Cardiac septum (tissue), 1 donor: ENCODE measurements around the gene OXNAD1. TPM values are rescaled to one million over a fixed set of nuclear protein-coding genes. Genes with fewer than 3 reads are reported as not detected.

Experiments
- DNase-seq: peaks from one replicate; pipeline ENCODE4 v3.0.0-alpha.2; 2020; ENCODE audit warnings: low spot score
- intact Hi-C: fragments of 100-400 bp; cut with DNase I; formaldehyde crosslinking; loops from one replicate; pipeline ENCODE4 v1.14.0; 2022
- total RNA-seq: library from RNA; stranded (reverse); fragmentation: NEBNext Ultra II Directional; extraction: Animal tissue kit (Norgen Biotek cat#: 25700); gene quantifications from one replicate; pipeline ENCODE4 v1.2.1, GENCODE V29; 2021
- donor health status: DM: no; HTN: no; CAD: no.

The OXNAD1 gene
- total RNA-seq, 1 donor from 2014 or later = 15.1 TPM

GRCh38 chr3:16316847-16317560, 52.0 kb downstream of the OXNAD1 start:
- intact Hi-C loops = no loop called here
- no peak for DNase-seq

DNA sequence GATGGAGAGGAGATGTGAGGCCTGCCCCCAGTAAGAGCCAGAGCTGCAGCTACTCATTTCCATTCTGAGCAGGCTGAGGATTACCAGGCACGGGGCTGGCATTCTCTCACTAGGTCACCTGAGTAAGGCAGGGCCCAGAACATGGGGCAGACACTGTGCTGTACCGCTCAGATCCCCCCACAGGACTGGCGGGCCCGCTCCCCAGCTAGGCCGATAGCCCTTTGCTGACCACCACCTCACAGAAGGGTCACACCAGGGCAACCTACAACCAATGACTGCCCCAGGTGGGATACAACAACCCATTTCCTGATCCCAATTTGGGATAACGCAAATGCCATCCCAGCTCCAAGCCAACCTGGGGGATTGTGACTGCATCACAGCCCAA, 52.5 kb downstream of the OXNAD1 start:
- DNase-seq = no peak
- intact Hi-C loops = no loop called here

DNA sequence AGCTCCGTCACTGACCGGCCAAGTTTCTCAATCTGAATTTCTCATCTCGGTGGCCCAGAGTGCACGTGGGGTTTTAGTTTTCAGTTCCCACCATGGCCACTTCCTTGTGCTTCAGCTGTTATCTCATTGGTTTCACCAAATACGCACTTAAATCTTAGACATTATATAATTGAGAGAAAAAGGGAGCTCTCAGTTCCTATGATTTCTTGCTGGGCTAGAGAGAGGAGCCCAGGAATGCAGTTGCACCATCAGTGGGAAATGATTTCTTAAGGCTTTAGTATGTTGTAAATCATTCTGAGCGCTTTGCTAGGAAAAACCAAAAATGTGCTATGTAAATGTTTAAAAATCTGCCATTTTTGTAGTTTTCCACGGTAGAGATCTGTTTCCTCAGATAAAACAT, 53.2 kb downstream of the OXNAD1 start:
- DNase-seq = no peak
- intact Hi-C loops = no loop called here

- intact Hi-C loops = no loop called here
Observed at GRCh38 chr3:16319307-16319706, 54.3 kb downstream of the OXNAD1 start.

DNA sequence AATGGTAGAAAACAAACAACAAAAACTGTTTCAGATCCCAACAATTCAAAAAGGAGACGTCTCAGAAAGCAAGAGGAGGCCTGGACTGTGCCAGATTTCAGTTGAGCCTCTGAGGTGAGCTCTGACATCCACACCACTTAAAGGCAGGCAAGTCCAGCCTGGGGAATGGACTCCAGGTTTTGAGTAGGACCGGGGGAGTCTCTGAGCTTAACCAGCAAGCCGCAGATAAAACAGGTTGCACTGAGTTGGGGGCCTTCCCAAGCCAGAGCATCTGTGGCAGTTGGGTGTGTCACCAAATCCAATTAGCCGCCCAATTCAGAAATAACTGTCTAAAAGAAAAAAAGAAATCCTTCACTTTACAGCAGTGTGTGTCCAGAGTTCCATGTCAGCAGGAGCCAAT, 54.7 kb downstream of the OXNAD1 start:
- no peak for DNase-seq
- intact Hi-C loops = no loop called here

More at GRCh38 chr3:16319307-16319706, 54.3 kb downstream of the OXNAD1 start:
- no peak for DNase-seq

GRCh38 chr3:16320711-16321110, 55.7 kb downstream of the OXNAD1 start:
- DNase-seq = no peak
- intact Hi-C loops = no loop called here

GRCh38 chr3:16322189-16322588, 57.2 kb downstream of the OXNAD1 start:
- no peak for DNase-seq
- intact Hi-C loops = no loop called here

DNA sequence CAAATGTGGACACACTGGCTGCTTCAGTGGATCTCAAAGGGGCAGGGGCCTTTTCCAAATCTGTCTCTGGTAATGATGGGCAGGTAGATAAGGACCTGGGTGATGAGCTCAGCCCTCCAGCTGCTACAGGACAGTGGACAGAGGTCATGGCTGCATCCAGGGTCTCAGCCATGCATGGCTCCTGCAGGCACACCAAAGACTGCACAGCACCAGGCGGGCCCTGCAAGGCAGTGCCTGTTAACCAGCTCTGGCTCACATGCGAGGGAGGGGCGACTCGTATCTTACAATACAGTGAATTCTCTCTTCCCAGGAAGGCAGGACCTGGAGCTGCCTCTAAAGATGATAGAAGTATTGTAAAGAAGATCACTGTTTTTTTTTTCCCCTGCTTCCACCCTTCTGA, 58.7 kb downstream of the OXNAD1 start:
- no peak for DNase-seq
- intact Hi-C loops = no loop called here

DNA sequence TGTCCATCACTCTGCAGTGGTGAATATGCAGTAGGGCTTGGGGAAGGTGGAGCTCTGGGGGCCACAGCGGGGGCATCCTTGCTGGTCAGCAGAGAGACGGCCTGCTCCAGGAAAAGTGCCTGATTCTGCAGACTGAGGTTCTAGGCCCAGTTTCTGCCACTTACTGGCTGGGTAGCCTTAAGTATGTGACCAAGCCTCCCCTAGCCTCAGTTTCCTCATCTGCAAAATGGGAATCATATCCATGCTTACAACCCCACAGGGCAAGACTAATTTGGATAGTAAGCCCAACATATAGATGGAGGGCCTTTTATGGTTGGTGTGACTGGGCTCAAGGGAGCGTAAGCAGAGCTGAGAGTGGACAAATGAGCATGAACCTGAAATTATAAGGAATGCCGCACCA, 60.8 kb downstream of the OXNAD1 start:
- intact Hi-C loops = no loop called here
- DNase-seq = no peak

DNA sequence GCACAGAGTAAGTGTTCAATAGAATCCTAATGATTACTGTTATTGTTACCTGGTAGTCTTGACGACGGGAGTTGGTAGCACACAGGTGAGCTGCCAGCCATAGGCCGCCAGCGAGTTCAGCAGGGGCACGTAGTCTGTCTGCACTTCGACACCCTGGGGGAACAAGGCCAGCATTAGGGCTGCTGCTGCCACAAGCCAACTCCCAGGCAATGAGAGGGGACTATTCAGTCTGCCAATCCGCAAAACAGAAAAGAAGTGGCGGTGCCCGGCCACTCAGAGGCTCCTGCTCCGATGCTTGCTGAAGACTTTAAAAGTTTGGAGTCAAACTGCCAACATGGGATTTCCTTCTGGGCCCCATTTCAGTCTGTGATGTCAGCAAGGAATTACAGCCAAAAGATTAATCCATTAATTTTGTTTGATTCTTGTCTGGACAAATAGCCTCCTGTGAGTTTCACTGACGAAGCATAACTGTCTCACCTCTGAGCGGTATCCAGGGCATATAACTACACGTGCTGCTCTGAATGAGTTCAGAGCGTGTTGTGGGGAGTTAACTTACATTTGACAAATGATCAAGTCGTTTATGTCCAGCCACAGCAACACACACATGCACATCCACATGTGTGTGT, 61.8 kb downstream of the OXNAD1 start:
- no peak for DNase-seq
- intact Hi-C loops = no loop called here

GRCh38 chr3:16328124-16328523, 63.1 kb downstream of the OXNAD1 start:
- no peak for DNase-seq
- intact Hi-C loops = no loop called here

- no peak for DNase-seq
Observed at GRCh38 chr3:16329036-16329825, 64.2 kb downstream of the OXNAD1 start.

DNA sequence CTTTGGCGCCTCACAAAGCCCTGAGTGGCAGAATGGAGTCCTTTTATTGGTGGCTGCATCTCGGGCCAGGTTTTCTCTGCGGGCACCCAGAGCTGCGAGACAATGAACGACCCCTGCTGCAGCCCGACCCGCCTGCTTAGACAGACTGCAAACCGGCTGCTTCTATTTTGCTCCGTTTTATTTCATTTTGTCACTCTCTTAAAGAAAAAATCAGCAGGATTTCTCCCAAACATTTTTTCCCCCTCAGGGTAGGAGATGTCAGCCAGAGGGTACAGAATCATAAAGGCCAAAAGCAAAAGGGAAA, 64.8 kb downstream of the OXNAD1 start:
- intact Hi-C loops = no loop called here
- DNase-seq = no peak

More at GRCh38 chr3:16329036-16329825, 64.2 kb downstream of the OXNAD1 start:
- intact Hi-C loops = no loop called here

DNA sequence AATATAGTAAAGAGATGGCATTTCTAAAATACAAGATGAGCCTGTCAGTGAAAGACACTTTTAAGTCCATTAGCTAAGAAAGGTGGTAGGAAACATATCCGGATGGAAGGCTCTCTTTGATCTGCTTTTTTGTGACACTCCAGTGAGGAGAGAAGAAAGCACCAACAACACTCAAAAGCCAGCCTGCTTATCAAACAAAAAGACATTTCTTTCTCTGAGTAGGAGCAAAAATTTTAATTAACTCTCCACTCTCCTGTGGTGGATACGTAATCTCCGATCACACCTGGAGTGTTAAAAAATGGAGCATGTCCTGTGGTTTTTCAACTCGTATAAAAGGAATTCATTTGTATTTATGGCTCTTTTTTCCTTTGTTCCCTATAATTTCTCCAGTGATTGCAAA, 65.3 kb downstream of the OXNAD1 start:
- DNase-seq = no peak
- intact Hi-C loops = no loop called here

- no peak for DNase-seq
- intact Hi-C loops = no loop called here
Observed at GRCh38 chr3:16331319-16331883, 66.4 kb downstream of the OXNAD1 start.

GRCh38 chr3:16332904-16333426, 68.0 kb downstream of the OXNAD1 start:
- DNase-seq = no peak
- intact Hi-C loops = no loop called here

DNA sequence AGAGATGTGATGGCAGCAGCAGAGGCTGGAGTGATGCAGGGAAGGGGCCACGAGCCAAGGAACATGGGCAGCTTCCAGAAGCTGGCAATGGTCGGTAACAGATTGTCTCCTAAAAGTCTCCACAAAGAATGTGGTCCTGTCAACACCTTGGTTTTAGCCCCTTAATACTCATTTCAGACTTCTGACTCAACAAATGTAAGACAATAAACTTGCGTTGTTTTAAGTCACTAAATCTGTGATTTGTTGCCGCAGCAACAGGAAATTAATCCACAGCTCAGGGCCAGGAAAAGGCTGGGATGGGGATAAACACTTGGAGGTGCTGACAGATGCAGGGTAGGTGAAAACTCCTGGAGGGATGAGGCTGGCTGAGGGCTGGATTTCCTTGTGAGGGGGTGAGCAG, 69.9 kb downstream of the OXNAD1 start:
- intact Hi-C loops = no loop called here

DNA sequence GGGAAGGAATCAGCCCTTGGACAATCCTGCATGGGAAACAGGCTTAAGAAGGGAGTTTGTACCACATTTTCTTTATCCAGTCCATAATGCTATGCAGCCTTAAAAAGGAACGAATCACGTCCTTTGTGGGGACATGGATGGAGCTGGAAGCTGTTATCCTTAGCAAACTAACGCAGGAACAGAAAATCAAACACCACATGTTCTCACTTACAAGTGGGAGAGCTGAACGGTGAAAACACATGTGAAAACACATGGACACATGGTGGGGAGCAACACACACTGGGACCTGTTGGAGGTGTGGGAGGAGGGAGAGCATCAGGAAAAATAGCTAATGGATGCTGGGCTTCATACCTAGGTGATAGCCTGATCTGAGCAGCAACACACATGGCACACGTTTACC, 70.3 kb downstream of the OXNAD1 start:
- DNase-seq = no peak
- intact Hi-C loops = no loop called here

More for the DNA sequence above, 69.9 kb downstream of the OXNAD1 start:
- DNase-seq = no peak

GRCh38 chr3:16335772-16336645, 71.0 kb downstream of the OXNAD1 start:
- intact Hi-C loops = no loop called here
- no peak for DNase-seq
